ENCODE data around the gene HIP1.
"Not testable (repeated sequence)": the region's sequence is repeated elsewhere in the genome, so short reads cannot be mapped to it uniquely, and the experiment has no call there.

The HIP1 gene

DNA sequence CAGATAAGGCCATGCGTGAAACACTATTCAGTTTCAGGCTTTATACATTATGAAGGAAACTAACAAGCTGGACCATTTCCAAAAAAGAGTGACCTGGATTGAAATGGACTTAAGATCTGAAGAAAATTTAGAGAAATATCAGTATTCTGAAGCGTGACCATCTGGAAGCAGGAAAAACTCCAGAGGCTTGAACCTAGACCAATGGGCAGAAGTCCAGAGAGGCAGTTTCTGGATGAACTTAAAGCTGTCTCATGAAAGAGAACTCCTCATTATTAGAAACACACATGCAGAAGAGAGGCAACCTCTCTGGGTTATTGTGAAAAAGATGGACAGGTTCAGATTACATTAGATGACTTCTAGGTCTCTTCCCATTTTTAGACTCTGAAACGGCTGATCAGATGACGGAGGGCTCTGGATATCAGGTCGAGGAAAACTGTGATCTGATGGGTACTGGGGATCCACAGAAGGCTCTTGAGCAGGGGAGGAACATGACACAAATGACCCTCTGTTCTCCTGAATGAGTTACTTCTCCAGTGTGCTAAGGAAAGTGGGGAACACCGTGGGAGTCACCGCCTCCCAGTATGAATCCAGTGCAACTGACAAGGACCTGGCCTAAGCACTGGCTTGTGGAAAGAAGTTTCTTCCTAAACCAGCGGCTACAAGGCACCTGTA lies 130.2 kb downstream of the HIP1 start:
- peak; percentile 5 for DNase-seq (ENCODE audit: extremely low read depth, low read depth)
- TF ChIP-seq, protein P1, sequence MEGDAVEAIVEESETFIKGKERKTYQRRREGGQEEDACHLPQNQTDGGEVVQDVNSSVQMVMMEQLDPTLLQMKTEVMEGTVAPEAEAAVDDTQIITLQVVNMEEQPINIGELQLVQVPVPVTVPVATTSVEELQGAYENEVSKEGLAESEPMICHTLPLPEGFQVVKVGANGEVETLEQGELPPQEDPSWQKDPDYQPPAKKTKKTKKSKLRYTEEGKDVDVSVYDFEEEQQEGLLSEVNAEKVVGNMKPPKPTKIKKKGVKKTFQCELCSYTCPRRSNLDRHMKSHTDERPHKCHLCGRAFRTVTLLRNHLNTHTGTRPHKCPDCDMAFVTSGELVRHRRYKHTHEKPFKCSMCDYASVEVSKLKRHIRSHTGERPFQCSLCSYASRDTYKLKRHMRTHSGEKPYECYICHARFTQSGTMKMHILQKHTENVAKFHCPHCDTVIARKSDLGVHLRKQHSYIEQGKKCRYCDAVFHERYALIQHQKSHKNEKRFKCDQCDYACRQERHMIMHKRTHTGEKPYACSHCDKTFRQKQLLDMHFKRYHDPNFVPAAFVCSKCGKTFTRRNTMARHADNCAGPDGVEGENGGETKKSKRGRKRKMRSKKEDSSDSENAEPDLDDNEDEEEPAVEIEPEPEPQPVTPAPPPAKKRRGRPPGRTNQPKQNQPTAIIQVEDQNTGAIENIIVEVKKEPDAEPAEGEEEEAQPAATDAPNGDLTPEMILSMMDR (IDR thresholded peaks at IDR 0.05; ENCODE audit: low read depth, low read length): no peak

DNA sequence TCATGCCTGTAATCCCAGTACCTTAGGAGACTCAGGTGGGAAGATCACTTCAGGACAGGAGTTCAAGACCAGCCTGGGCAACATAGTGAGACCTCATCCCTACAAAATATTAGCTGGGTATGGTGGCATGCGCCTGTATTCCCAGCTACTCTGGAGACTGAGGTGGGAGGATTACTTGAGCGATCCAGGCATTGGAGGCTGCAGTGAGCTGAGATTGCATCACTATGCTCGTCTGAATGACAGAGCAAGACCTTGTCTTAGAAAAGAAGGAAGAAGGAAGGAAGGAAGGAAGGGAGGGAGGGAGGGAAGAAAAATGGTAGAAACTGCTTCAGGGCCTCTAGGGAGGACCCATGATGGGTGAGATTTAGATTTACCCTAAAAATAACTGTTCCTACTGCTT lies 134.3 kb downstream of the HIP1 start:
- TF ChIP-seq, protein P1 (IDR thresholded peaks at IDR 0.05; ENCODE audit: low read depth, low read length): no peak
- no peak for DNase-seq (ENCODE audit: extremely low read depth, low read depth)

DNA sequence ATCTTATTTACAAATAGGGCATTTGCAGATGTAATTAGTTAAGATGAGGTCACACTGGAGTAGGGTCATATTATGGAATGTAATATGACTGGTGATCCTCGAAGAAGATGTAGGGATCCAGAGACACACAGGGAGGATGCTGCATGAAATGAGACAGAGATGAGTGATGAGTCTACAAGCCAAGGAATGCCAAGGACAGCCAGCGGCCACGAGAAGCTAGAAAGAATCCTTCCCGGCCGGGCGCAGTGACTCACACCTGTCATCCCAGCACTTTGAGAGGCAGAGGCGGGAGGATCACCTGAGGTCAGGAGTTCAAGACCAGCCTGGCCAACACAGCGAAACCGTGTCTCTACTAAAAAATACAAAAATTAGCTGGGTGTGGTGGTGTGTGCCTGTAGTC lies 135.9 kb downstream of the HIP1 start:
- DNase-seq (ENCODE audit: extremely low read depth, low read depth): not testable (repeated sequence)

DNA sequence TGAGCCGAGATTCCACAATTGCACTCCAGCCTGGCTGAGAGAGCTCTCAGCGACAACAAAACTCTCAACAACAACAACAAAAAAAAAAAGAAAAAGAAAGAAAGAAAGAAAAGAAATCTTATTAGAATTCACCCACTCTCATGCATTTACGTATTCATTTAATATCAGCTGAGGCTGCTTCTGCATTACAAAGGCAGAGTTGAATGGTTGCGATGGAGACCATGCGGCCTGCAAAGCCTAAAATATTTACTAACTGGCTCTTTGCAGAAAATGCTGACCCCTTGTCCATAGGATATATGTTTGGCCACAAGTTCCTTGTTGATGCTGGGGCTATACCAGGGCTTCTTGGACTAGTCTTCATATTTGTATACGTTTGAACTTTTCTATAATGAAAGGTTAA lies 137.2 kb downstream of the HIP1 start:
- no peak for DNase-seq (ENCODE audit: extremely low read depth, low read depth)
- TF ChIP-seq, protein P1 (IDR thresholded peaks at IDR 0.05; ENCODE audit: low read depth, low read length): no peak

DNA sequence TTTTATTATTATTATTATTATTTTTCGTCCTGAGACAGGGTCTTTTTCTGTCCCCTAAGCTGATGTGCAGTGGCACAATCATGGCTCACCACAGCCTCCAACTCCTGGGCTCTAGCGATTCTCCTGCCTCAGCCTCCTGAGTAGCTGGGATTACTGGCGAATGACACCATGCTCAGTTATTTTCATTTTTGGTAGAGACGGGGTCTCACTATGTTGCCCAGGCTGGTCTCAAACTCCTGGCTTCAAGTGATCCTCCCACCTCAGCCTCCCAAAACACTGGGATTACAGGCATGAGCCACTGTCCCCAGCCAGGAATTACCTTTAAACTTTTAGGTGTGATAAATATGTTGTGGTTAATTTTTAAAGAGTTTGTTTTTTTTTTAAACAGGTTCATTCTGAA lies 138.0 kb downstream of the HIP1 start:
- not testable (repeated sequence) for DNase-seq (ENCODE audit: extremely low read depth, low read depth)

DNA sequence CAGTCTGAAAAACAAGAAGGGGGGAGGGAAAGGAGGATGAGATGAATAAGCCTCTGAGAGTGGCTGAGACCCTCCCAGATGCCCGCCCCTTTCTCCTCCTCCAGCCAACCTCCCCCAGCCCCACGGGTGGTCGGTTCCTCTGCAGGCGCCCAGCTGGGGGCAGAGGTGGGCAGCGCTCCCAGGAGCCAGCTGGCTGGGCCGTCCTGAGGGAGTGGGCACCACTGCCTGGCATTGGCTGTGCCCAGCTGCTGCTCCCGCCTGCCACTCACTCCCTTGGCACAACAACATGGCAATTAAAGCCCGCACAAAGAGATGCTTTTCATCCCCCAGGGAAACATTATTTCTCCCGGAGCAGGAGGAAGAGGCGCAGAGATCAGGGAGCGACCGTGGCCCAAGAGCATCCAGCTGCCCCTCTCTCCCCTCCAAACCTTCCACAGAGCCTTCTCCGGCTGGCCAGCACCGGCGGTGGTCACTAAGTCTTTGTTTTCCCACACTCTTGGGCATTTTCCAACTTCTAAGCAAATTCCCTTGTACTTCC lies 139.4 kb downstream of the HIP1 start:
- no peak for DNase-seq (ENCODE audit: extremely low read depth, low read depth)
- TF ChIP-seq, protein P1 (IDR thresholded peaks at IDR 0.05; ENCODE audit: low read depth, low read length): no peak

DNA sequence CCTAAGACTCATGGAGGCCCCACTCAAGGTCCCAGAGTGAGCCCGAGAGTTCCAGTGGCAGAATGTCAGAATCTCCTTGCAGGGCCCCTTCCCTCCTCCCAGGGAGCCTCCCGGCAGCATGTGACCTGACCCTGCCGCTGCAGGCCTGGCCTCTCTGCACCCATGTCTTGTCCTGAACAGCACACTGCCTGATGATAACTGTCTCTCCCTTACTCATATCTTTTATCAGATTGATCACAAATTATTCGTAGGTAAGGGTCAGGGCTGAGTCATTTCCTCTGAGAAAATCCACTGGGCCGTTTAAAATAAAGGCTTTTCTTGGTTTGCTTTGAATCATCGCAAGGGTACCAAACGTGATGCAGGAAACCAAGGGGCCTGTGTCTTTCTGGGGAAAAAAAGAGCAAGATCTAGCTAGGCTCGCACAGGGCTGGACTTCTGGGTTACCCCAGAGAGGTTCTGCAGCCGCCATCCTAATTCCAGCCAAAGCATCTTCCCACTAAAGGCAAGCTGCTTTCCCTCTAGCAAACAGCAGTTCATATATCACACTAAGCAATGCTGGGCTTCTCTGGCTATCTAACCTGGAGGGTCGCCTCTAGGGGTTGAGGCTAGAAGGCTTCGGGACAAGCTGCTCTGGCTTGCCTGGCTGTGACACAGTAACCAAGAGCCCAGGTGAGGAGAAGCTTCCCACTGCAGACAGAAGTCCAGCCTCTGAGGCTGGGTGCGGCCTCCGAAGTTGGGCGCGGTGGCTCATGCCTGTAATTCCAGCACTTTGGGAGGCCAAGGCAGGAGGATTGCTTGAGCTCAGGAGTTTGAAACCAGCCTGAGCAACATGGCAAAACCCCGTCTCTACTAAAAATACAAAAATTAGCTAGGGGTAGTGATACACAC lies 141.8 kb downstream of the HIP1 start:
- DNase-seq (ENCODE audit: extremely low read depth, low read depth): no peak
- TF ChIP-seq, protein P1 (IDR thresholded peaks at IDR 0.05; ENCODE audit: low read depth, low read length): no peak

DNA sequence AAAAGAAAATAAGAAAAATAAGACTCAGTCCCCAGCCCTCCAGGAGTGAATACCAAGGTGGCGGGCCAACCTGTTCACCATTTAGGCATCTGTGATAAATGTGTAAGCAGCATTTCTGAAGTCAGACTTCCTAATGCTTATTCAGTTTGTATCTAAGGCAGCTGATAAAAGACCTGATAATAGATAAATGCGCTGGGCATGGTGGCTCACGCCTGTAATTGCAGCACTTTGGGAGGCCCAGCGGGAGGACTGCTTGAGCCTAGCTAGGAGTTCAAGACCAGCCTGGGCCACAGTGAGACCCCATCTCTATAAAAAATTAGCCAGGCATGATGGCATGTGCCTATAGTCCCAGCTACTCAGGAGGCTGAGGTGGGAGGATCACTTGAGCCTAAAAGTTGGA lies 143.0 kb downstream of the HIP1 start:
- DNase-seq (ENCODE audit: extremely low read depth, low read depth): no peak
- TF ChIP-seq, protein P1 (IDR thresholded peaks at IDR 0.05; ENCODE audit: low read depth, low read length): no peak

DNA sequence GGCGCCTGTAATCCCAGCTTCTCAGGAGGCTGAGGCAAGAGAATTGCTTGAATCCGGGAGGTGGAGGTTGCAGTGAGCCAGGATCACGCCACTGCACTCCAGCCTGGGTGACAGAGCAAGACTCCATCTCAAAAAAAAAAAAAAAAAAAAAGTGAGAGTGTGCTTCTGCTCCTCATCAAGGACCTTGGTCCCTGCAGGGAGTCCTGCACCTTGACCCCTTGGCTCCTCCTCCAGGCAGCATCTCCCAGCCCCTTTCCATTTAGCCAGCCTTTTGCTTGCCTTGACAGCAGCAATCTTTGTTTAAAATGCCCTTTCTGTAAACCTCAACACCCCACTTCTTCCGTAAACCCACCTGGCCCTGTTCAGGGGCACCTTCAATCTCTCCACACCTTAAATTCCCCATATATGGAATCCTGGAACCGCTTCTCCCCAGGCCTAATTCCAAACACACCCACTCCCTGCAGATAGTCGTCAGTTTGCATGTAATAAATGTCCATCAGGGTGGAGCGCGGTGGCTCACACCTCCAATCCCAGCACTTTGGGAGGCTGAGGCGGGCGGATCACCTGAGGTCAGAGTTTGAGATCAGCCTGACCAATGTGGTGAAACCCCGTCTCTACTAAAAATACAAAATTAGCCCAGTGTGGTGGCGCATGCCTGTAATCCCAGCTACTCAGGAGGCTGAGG lies 145.1 kb downstream of the HIP1 start:
- DNase-seq (ENCODE audit: extremely low read depth, low read depth): not testable (repeated sequence)

Measured in AG09319 (cell line).